ENCODE data around the gene NFE2L1.
A peak's percentile ranks its signal among the peaks of the same experiment; 100 is the strongest.
"Not testable (repeated sequence)": the region's sequence is repeated elsewhere in the genome, so short reads cannot be mapped to it uniquely, and the experiment has no call there.

The NFE2L1 gene

DNA sequence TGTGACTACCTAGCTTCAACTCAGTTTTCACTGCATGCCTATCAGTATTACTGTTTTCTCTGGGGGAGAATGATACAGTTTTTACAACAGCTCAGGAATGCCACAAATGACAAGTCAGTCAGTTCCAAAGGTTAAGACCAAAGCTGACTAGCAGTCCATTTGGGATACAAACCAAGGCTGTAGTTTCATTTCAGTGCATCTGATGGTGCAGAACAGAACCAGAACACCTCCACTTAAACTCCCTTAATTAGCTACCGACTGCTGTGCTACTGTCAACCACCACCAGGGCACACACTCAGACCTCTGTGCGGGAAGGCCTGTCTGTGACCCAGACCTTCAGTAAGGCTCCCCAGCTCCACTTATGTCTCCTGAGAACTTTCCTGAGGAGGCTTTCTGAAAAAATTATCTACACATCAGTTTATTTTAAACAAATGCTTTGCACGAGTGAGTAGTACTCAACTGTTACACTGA is 20.4 kb downstream of the NFE2L1 start:
- DNase-seq (ENCODE audit: low spot score): no peak

DNA sequence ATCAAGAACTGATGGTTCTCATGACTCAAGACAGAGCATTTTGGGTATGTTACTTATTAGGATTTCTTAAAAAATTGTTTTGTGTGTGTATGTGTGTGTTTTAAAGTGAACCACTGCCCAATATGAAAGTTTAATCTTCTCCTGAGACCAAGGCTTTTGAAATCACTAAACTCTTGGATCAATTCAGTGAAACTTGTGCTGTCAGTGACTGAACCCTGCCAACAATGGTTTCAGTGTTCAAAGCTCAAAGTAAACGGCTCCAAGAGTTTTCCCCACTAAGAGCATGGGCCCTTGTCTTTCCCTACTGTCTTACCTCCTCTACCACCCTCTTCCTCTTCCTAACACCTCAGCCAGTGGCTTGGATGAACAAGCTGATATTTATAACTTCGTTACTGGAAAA is 22.0 kb downstream of the NFE2L1 start:
- no peak for DNase-seq (ENCODE audit: low spot score)

DNA sequence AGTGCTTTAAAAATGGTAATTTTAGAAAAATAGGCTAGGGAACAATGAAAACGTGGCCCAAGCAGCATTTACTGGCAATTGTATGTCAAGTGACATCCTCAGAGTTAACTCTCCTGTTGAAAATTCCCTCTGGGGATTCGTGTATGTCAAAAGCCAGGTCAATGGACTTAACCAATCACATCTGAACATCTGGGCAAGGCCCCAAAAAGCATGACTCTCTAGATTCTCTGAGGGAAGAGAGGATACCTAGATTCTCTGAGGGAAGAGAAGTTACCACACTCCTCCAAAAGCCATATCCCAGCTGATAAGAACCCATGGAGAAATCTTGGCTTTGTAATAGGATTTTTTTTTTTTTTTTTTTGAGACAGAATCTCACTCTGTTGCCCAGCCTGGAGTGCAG is 23.5 kb downstream of the NFE2L1 start:
- no peak for DNase-seq (ENCODE audit: low spot score)

DNA sequence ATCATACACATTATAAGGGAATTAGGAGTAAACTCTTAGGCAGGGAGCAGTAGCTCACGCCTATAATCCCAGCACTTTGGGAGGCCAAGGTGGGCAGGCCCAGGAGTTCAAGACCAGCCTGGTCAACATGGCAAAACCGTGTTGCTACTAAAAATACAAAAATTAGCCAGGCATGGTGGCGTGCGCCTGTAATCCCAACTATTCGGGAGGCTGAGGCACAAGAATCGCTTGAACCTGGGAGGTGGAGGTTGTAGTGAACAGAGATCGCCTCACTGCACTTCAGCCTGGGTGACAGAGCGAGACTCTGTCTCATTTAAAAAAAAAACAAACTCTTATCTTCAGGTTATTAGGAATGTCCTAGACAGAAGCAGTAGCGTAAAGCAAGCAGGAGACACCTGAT is 24.7 kb downstream of the NFE2L1 start:
- not testable (repeated sequence) for DNase-seq (ENCODE audit: low spot score)

DNA sequence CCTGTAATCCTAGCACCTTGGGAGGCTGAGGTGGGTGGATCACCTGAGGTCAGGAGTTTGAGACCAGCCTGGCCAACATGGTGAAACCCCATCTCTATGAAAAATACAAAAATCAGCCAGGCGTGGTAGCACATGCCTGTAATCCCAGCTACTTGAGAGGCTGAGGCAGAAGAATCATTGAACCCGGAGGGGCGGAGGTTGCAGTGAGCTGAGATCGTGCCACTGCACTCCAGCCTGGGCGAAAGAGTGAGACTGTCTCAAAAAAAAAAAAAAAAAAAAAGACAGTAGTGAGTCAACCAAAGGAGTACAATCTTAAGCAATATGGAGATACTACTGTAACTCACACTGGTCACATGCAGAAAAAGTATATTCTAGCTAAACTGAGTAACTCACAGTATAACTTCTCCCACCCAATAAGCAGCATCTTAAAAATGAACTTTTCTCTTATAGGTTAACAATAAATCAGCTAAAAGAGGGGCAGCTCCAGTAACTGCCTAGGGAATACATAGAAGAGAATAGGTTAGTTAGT is 25.5 kb downstream of the NFE2L1 start:
- not testable (repeated sequence) for DNase-seq (ENCODE audit: low spot score)

DNA sequence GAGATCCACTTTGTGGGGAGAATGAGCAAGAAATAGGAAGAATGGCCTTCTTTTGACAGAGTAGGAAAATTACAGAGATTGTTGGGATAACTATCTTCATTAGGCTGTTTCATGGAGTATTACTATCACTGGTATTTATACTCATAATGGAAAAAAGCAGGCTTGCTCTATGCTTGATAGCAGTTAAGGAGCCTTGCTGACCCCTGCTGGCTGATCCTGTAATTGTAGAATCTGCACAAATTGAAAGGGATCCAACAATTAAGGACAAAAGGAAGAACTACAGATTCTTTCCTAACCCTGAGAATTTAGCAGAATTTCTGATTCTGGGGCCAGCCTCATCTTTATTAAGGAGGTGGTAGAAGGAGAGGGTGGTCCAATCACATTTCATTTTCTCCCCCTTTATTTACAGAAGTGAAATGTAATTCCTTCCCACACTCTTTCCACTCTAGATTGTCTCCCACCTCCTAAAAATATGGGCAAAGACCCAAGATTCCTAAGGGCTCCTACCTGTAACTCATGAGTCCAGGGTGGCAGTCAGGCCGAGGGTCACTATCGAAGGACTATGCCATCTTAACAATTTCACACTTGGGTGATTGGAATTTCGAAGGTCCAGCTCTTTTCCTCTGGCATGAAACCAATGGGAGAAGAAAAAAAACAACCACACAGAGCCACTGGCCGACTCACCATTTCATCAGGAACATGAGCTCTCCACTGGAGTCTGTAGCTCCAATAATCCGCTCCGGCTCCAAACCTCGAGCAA is 26.3 kb downstream of the NFE2L1 start:
- DNase-seq (ENCODE audit: low spot score): peak; percentile 78

DNA sequence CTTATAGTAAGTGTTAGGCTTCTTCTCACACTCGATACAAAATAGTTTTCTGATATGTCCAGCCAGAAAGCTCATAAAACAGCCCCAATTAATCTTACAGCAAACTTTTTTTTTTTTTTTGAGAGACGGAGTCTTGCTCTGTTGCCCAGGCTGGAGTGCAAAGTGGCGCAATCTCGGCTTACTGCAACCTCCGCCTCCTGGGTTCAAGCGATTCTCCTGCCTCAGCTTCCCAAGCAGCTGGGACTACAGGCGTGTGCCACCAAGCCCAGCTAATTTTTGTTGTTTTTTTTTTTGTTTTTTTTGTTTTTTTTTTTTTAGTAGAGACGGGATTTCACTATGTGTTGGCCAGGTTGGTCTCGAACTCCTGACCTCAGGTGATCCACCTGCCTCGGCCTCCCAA is 29.0 kb downstream of the NFE2L1 start:
- not testable (repeated sequence) for DNase-seq (ENCODE audit: low spot score)

DNA sequence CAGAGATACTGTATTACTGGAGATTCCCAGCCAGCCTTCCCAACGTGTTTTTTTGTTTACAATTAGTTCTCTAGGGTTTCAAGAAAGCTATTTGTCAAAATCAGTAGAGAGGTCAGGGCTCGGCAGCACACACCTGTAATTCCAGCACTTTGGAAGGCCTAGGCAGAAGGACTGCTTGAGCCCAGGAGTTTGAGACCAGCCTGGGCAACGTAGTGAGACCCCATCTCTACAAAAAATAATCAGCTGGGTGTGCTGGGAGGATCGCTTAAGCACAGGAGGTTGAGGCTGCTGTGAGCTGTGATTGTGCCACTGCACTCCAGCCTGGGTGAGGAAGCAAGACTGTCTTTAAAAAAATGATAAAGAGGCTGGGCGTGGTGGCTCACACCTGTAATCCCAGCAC is 33.7 kb downstream of the NFE2L1 start:
- no peak for DNase-seq (ENCODE audit: low spot score)

- DNase-seq (ENCODE audit: low spot score): no peak
Observed at GRCh38 chr17:48084932-48085331, 36.8 kb downstream of the NFE2L1 start.

- DNase-seq (ENCODE audit: low spot score): no peak
Observed at GRCh38 chr17:48093341-48094045, 45.3 kb downstream of the NFE2L1 start.

- no peak for DNase-seq (ENCODE audit: low spot score)
Observed at GRCh38 chr17:48095611-48096010, 47.5 kb downstream of the NFE2L1 start.

DNA sequence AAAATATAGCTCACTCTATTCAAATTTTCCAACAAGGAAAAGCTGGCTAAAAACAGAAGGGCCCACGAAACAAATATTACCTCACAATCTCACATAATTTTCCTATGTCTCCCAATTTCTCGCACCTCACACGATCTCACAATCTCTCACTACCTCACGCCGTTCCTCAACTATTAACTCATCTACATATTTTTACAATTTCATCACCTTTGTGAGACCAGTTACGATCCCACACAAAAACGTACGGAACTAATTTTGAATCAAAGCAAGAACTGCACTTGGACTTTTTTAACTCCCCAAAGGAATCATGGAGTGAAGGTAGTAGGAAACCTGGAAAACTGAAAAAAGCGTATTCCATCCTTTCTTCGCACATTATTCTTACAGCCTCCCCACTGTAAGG is 52.0 kb downstream of the NFE2L1 start:
- DNase-seq (ENCODE audit: low spot score): no peak

DNA sequence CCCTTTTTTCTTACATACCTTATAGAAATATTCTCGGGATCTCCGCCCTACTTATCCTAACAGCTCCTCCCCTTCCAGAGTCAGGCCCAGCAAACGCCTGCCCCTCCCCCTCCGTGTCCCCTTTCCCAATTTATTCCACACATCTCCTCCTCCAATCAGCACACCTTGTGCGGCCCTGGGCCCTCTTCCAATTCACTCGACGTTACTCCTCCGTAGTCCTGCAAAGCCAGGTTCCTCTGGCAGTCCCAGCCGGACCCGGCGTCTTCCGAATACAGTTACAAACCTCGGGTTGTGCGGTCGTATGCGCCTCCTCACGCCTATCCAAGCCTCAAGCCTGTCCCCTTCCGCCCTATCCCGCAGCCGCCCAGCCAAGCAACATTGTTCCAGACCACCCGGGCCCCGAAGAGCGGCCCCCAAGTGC is 52.4 kb downstream of the NFE2L1 start:
- peak; percentile 35 for DNase-seq (ENCODE audit: low spot score)

GRCh38 chr17:48101012-48101720 is 53.0 kb downstream of the NFE2L1 start, which contains the start of gene CBX1:
Gene CBX1, minus strand, starts transcription at chr17:48101478. Its CDS starts 24,474 bp downstream, at chr17:48077004.
- DNase-seq (ENCODE audit: low spot score): peak; percentile 94

GRCh38 chr17:48102043-48102750 is 54.0 kb downstream of the NFE2L1 start:
- DNase-seq (ENCODE audit: low spot score): no peak

DNA sequence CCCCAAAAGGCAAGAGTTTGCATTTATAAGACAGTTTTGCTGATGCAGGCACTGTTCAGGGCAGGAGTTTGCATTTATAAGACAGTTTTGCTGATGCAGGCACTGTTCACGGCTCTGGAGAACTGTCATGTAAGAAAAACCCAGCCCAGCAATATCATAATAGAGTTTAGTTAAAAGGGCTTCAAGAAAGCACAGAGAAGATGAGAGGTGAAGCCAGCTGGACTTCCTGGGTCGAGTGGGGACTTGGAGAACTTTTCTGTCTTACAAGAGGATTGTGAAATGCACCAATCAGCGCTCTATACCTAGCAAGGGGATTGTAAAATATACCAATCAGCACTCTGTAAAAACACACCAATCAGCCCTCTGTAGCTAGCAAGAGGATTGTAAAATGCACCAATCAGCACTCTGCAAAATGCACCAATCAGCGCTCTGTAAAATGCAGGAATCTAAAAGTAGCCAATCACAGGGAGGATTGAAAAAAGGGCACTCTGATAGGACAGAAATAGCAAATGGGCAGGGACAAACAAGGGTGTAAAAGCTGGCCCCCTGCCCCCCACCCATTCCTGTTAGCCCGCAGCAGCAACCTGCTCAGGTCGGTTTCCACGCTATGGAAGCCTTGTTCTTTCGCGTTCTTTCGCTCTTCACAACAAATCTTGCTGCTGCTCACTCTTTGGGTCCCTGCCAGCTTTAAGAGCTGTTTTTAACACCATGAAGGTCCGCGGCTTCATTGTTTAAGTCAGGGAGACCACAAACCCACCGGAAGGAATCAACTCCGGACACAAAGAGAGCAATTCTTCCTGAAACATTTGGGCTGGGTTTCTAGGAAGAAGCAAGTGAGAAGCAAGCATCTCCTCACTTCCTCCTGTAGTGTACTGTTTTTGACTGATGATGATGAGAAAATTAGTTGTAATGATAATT is 54.9 kb downstream of the NFE2L1 start:
- DNase-seq (ENCODE audit: low spot score): no peak

GRCh38 chr17:48104440-48104839 is 56.3 kb downstream of the NFE2L1 start:
- DNase-seq (ENCODE audit: low spot score): no peak

GRCh38 chr17:48106802-48107136 is 58.6 kb downstream of the NFE2L1 start:
- no peak for DNase-seq (ENCODE audit: low spot score)

GRCh38 chr17:48107137-48108055 is 59.2 kb downstream of the NFE2L1 start, which contains the start of gene SNX11:
Gene SNX11, plus strand, starts transcription at chr17:48107766. Its CDS starts 4,278 bp downstream, at chr17:48112044.
- peak; percentile 92 for DNase-seq (ENCODE audit: low spot score)

GRCh38 chr17:48110761-48111160 is 62.6 kb downstream of the NFE2L1 start:
- DNase-seq (ENCODE audit: low spot score): no peak
